C4-2B (cell line): ENCODE data around the gene CREB3L4.
A peak's percentile ranks its signal among the peaks of the same experiment; 100 is the strongest.

Experiments
- ZFX ChIP-seq: fragments of 450-650 bp; IDR thresholded peaks from 2 replicates; pipeline ENCODE4 v1.6.1; 2017
- TF ChIP-seq, protein P1 (sequence below): fragments of 450-650 bp; conservative IDR thresholded peaks from 2 replicates; pipeline ENCODE4 v1.5.1; 2017; ENCODE audit warnings: mild to moderate bottlenecking

DNA sequence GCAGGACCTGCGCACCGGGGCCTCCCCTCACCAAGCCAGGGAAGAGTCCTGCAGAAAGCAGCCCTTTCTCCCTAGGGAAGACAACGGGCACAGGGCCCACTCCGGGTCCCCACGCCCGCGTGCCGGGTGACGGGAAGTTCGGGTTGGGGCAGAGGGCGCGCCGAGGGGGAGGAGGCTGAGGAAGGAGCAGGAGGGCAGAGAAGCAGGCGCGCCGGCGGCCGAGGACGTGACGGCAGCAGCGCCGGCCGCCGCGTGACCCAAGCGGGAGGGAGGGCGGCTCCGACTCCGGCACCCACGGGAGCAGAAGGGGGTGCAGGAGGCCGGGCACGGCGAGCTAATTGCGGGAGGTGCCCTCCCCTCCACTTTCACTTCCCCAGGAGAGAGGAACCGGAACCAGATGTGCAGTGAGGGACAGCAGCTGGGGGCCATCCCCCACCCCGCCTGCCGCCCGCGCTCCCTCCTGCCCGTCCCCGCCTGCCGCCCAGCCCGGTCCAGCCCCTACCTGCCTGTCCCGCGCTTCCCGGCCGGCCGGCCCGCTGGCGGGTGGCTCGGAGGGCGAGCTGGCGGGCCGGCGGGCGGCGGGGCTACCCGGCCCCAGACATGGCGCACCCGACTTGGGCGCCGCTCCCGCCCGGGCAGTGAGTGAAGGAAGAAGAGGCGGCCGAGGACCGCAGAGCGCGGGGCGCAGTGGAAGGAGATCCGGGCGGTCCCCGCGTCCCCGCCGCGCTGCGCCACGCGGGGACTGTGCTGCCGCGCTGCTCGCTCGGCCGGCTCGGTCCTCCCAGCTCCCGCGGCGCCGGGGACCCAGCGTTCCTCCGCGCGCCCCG is 21.7 kb upstream of the CREB3L4 start:
- TF ChIP-seq, protein P1, sequence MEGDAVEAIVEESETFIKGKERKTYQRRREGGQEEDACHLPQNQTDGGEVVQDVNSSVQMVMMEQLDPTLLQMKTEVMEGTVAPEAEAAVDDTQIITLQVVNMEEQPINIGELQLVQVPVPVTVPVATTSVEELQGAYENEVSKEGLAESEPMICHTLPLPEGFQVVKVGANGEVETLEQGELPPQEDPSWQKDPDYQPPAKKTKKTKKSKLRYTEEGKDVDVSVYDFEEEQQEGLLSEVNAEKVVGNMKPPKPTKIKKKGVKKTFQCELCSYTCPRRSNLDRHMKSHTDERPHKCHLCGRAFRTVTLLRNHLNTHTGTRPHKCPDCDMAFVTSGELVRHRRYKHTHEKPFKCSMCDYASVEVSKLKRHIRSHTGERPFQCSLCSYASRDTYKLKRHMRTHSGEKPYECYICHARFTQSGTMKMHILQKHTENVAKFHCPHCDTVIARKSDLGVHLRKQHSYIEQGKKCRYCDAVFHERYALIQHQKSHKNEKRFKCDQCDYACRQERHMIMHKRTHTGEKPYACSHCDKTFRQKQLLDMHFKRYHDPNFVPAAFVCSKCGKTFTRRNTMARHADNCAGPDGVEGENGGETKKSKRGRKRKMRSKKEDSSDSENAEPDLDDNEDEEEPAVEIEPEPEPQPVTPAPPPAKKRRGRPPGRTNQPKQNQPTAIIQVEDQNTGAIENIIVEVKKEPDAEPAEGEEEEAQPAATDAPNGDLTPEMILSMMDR, result no peak
- peak; percentile 66; the same call in 1 of the 2 replicates for TF ChIP-seq ZFX
